ENCODE results near the gene ST3GAL6. TPM values are rescaled to one million over a fixed set of nuclear protein-coding genes. Genes with fewer than 3 reads are reported as not detected.

Gene ST3GAL6
- total and polyA plus RNA-seq, 2 experiments from 2014 or later = 41.1 to 41.7 TPM

DNA sequence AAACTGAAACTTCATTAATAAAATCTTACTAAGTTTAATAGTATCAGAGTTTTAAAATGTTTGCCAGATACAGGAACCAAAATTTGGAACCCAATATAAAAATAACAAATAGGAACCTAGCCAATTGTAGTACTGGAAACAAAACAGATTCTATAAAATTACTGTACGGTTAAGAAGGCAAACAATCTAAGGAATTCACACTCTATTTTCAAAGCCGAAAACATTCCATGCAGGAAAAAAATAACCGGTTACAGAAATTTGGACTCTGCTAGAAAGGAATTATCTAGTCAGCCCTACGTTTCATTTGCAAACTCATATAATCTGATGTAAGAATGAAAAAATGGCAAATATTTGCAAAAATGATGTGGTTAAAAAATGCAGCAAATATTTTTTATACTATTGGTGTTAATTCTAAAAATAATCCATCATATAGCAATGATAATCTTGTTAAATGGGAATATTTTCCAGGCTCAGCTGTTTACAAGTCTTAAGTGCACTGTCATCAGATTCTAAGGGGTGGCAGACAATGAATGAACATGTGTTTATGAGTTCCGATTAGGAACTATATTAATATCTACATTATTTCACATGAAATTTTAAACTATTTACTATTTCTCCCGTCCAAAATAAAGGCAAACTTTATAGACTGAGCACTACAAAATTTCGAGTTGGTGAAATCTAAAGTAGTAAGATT lies 80.3 kb downstream of the ST3GAL6 start:
- Histone ChIP-seq H3K4me1 (ENCODE audit: low read depth) (no peaks in the 10 kb centered on the region), H3K4me3 (no peak overlapping the region), H3K36me3 (no peaks in the 10 kb centered on the region), H3K27ac (no peak overlapping the region), H3K9me3 (ENCODE audit: low read depth) (no peaks in the 10 kb centered on the region), H3K27me3 (no peaks in the 10 kb centered on the region)
- TF ChIP-seq, protein P1, sequence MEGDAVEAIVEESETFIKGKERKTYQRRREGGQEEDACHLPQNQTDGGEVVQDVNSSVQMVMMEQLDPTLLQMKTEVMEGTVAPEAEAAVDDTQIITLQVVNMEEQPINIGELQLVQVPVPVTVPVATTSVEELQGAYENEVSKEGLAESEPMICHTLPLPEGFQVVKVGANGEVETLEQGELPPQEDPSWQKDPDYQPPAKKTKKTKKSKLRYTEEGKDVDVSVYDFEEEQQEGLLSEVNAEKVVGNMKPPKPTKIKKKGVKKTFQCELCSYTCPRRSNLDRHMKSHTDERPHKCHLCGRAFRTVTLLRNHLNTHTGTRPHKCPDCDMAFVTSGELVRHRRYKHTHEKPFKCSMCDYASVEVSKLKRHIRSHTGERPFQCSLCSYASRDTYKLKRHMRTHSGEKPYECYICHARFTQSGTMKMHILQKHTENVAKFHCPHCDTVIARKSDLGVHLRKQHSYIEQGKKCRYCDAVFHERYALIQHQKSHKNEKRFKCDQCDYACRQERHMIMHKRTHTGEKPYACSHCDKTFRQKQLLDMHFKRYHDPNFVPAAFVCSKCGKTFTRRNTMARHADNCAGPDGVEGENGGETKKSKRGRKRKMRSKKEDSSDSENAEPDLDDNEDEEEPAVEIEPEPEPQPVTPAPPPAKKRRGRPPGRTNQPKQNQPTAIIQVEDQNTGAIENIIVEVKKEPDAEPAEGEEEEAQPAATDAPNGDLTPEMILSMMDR (IDR thresholded peaks at IDR 0.05; ENCODE audit: low read depth, low read length) = no peak
- no peak for DNase-seq (ENCODE audit: low read depth in 1 of 2, low spot score in 1 of 2)

Other genes with a start within 250 kb of the ST3GAL6 start
- 70.1 and 83.9 TPM in 2 replicates for gene CLDND1, start 240.4 kb upstream of the ST3GAL6 start, total RNA-seq
- 59.6 and 81.4 TPM in 2 replicates for gene CLDND1, start 240.4 kb upstream of the ST3GAL6 start, polyA plus RNA-seq
- gene GPR15, start 231.4 kb upstream of the ST3GAL6 start, total RNA-seq = not detected in 2 replicates
- gene GPR15, start 231.4 kb upstream of the ST3GAL6 start, polyA plus RNA-seq = not detected in 2 replicates
- 37.3 and 45.0 TPM in 2 replicates for gene CPOX, start 169.7 kb upstream of the ST3GAL6 start, total RNA-seq
- gene CPOX, start 169.7 kb upstream of the ST3GAL6 start, polyA plus RNA-seq = 10.5 and 12.0 TPM in 2 replicates
- gene DCBLD2, start 138.4 kb downstream of the ST3GAL6 start, total RNA-seq = 53.9 and 88.4 TPM in 2 replicates
- gene DCBLD2, start 138.4 kb downstream of the ST3GAL6 start, polyA plus RNA-seq = 47.6 and 48.0 TPM in 2 replicates

Data from cardiac muscle cell (in vitro differentiated cells and primary cell).